Esophagus squamous epithelium (tissue), 4 donors: ENCODE data around the gene MBNL1.

Experiments
- POLR2A ChIP-seq, 4 donors: fragments of 450-650 bp; IDR thresholded peaks; one replicate each; pipeline ENCODE4 v1.6.1; 2017; ENCODE audit warnings: antibody characterized with exemption in 4 of 4, mild to moderate bottlenecking in 4 of 4, moderate library complexity in 3 of 4
- TF ChIP-seq, protein P1 (sequence below), 6 experiments: fragments of 450-650 bp in 4 of 6; fragments of 200-600 bp in 2 of 6; sonication (generic) in 2 of 6; IDR thresholded peaks; one replicate each; pipeline ENCODE4 v1.5.1; 2016 to 2019; ENCODE audit warnings: antibody characterized with exemption in 6 of 6, mild to moderate bottlenecking in 4 of 6, moderate library complexity in 4 of 6

DNA sequence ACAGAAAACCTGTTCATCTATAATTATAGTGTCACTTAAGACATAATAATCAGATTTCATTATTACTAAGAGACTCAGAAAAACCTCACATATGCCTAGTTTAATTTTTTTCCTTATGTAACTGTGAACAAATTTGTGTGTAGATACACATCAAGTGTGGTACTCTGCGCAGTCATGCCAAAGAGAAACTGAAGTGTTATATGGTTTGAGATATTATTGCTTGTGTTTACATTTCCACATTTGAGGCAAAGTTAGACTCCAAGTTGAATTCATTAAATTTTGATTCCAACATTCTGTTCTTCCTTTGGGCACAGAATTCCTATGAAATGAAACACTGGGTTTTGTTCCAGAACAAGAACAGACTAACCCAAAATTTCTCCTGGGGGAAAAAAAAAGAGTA is 2.2 kb downstream of the MBNL1 start:
- TF ChIP-seq, protein P1, sequence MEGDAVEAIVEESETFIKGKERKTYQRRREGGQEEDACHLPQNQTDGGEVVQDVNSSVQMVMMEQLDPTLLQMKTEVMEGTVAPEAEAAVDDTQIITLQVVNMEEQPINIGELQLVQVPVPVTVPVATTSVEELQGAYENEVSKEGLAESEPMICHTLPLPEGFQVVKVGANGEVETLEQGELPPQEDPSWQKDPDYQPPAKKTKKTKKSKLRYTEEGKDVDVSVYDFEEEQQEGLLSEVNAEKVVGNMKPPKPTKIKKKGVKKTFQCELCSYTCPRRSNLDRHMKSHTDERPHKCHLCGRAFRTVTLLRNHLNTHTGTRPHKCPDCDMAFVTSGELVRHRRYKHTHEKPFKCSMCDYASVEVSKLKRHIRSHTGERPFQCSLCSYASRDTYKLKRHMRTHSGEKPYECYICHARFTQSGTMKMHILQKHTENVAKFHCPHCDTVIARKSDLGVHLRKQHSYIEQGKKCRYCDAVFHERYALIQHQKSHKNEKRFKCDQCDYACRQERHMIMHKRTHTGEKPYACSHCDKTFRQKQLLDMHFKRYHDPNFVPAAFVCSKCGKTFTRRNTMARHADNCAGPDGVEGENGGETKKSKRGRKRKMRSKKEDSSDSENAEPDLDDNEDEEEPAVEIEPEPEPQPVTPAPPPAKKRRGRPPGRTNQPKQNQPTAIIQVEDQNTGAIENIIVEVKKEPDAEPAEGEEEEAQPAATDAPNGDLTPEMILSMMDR (IDR thresholded peaks at IDR 0.05), result no peak
- TF ChIP-seq POLR2A (IDR thresholded peaks at IDR 0.05), result no peak
